Fibroblast of lung (primary cell): Measurements from ENCODE around the gene NAB1.

ENCODE experiments used
- CTCF ChIP-seq, 2 donors: IDR thresholded peaks in 1 of 2; conservative IDR thresholded peaks in 1 of 2; 1 replicate in 1 of 2; 2 replicates in 1 of 2; pipeline ENCODE4 v1.5.1; 2011 to 2012; ENCODE audit warnings: low read length in 2 of 2, control low read depth in 1 of 2, inconsistent platforms in 1 of 2, low read depth in 1 of 2, mild to moderate bottlenecking in 1 of 2
- EZH2 ChIP-seq: IDR thresholded peaks from 2 replicates; pipeline ENCODE4 v1.5.1; 2012; ENCODE audit warnings: low read length, control low read depth, mild to moderate bottlenecking; ENCODE audit errors: missing control alignments

GRCh38 chr2:190713471-190713870, 64.6 kb downstream of the NAB1 start:
- no peak for TF ChIP-seq CTCF (conservative IDR thresholded peaks at IDR 0.05 in 1 of 2, IDR thresholded peaks at IDR 0.05 in 1 of 2; ENCODE audit: low read depth in 1 of 2, low read length in 2 of 2)
- no peak for TF ChIP-seq EZH2
